GM19452 (cell line): ENCODE data around the gene NCKAP5.
"Not testable (repeated sequence)": the region's sequence is repeated elsewhere in the genome, so short reads cannot be mapped to it uniquely, and the experiment has no call there.

ENCODE experiments used
- ATAC-seq: cut with Tn5 transposase; IDR thresholded peaks from one replicate; pipeline ENCODE4 v1.9.1; 2021; ENCODE audit not compliant: unreplicated experiment

Gene NCKAP5

DNA sequence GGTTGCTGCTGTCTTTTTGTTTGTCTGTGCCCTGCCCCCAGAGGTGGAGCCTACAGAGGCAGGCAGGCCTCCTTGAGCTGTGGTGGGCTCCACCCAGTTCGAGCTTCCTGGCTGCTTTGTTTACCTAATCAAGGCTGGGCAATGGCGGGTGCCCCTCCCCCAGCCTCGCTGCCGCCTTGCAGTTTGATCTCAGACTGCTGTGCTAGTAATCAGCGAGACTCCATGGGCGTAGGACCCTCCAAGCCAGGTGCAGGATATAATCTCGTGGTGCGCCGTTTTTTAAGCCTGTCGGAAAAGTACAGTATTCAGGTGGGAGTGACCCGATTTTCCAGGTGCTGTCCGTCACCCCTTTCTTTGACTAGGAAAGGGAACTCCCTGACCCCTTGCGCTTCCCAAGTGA is 97.8 kb downstream of the NCKAP5 start:
- not testable (repeated sequence) for ATAC-seq

DNA sequence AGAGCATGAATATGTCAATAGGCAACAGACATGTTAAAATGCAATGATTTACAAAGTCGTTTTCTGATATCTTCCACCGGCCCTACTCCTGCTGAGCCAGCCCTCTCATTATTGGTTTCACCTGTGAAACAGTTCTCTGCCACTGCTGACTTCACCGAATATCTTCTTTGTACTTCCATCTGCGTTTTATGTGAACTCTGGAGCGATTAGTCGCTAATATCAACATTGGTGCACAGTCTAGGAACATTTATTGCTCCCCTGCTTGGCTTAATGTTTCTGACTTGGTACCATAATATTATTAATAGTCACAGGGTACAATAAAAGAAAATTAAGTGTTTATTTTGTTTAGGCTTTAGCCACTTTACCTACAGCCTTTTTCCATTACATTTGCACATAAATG is 105.5 kb downstream of the NCKAP5 start:
- ATAC-seq = no peak

- no peak for ATAC-seq
Observed at GRCh38 chr2:133461484-133461883, 106.8 kb downstream of the NCKAP5 start.

GRCh38 chr2:133459590-133459989 is 108.7 kb downstream of the NCKAP5 start:
- no peak for ATAC-seq

DNA sequence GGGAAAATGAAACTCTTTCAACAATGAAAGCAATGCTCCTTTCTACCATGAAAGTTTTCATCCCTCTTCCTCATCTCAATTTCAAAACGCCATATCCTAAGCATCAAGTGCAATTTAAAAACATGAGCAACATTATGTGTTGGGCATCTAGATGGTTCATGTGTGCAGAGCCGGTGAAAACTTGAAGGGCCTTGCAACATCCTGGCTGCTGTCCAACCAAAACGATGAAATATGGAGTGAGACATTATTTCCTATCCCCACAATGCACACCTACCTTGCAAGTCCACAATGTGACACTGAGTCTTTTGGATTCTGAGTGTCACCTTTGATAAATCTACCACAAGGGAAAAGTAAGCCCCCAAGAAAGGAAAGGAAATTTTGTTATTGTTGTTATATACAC is 110.0 kb downstream of the NCKAP5 start:
- ATAC-seq = no peak

DNA sequence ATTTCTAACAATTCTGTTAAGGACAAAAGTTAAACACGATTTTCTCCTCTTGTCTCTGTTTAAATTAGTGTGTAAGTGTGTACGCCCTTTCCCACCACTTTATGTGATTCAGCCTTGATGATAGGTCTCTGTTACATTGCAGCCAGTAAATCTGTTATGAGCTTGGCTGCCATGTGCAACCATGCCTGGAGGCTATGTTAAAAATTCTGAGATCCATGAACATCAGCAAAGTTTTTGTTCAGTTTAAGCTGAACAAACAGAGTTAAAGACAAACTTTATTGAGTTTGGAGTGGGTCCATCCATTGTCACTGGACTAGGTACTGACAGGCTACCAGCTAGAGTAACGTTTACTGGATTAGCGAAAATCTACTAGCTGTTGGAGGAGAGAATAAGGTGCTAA is 110.4 kb downstream of the NCKAP5 start:
- ATAC-seq = no peak

GRCh38 chr2:133456971-133457370 is 111.3 kb downstream of the NCKAP5 start:
- ATAC-seq = no peak

- no peak for ATAC-seq
Observed at GRCh38 chr2:133456156-133456555, 112.1 kb downstream of the NCKAP5 start.

- no peak for ATAC-seq
Observed at GRCh38 chr2:133453032-133453431, 115.2 kb downstream of the NCKAP5 start.

DNA sequence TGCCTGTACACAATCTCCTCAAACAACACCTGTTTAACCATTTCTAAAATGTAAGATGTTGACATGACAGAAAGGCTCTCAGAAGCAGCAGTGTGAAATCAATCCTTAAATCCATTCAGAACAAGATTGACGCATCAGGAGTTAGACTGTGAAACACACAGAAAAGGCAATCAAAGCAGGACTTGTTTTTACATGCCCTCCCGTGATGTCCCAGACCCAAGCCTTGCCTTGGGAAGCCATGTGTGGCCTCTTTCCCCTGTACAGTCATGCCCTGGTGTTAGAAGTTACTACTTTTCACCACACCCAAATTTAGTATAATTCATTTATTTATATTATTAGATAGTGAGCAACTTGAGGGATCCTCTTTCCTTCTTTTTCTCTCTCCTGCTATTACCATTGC is 115.7 kb downstream of the NCKAP5 start:
- ATAC-seq = no peak

DNA sequence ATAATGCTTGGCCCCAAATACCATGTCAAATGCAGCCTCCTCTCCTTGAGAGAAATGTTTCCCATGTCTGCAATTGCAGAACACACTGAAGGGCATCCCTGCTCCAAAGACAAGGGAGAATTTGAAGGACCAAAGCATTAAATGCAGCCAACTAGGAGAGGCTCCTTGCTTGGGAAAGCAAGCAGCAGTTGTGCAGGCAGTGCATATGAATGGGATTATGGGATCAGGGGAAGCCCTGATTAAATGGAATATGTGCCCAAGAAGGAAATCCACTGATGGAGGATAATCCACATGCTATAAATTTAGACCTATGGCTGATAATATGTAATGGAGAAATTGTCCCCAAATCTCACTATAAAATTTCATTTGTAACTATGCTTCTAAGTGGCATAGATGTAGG is 116.1 kb downstream of the NCKAP5 start:
- no peak for ATAC-seq

GRCh38 chr2:133448195-133448594 is 120.1 kb downstream of the NCKAP5 start:
- ATAC-seq = no peak

GRCh38 chr2:133447303-133447702 is 121.0 kb downstream of the NCKAP5 start:
- no peak for ATAC-seq

DNA sequence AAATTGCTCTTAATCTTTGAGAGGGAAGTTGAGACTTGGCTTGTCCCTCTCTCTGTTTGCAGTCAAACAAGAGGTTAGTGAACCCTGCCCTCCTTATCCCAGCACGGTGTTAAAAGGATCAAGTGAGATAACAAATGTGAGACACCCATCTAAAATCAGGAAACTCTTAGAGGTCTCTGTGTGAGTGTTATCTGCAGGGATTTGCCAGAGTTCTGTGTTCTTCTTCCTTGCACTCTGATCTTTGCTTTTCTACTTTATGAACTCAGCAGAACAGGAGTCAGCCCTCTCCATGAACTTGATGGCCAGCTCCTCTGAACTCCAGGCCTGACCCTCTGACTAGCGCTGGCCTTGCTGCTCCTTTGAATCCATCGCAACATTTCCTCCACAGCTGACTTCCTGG is 123.8 kb downstream of the NCKAP5 start:
- ATAC-seq = no peak

GRCh38 chr2:133442393-133442792 is 125.9 kb downstream of the NCKAP5 start:
- no peak for ATAC-seq

GRCh38 chr2:133439565-133439920 is 128.7 kb downstream of the NCKAP5 start:
- no peak for ATAC-seq

DNA sequence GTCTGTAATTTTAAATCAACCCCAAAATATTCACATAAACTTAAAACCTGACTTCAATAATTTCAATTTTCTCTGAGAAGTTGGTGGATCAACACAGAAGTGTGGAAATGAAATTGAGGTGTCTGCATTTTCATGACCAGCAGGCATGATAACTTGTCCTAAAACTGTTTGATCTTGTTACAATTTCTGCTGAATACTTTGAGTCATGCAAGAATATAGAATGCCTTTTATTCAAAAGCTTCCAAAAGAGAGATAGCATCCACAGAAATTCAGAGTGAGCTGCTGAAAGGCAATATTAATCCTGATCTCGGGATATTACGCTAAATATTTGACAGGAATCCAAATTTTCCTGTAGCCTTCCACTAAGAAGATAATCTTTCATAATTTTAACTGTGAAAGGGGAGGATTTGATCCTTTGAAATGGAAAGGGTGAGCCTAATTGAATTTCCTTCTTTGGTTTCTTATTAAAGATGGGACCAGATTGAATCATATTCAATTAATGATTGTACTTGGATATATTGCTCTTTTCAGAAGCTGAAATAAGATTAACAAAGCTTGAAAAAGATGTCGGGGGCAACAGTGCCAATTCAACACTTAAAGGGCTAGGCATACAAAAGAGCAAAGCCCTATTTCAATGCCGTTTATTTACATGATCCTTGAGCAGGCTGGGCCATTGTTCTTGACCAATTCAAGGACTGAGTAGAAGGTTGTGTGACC is 129.3 kb downstream of the NCKAP5 start:
- ATAC-seq = no peak

DNA sequence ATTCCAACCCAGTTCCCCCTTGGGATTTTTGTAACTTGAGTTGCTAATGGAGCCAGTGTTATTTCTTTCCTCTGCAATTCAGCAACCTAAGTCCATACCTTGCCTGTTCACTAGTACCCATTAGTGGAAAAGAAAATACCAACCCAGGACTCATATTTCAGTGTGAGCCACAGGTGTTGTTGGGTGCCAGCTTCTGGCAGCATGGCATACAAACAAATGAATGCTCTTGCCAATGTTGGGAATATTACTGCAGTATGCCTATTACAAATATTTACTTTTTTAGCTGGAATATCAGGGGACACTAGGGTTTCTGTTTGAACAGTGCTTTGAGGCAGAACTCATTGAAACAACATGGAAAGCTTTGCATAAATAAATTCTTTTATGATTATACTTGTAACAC is 130.2 kb downstream of the NCKAP5 start:
- ATAC-seq = no peak

GRCh38 chr2:133437492-133437891 is 130.8 kb downstream of the NCKAP5 start:
- ATAC-seq = no peak

- ATAC-seq = no peak
Observed at GRCh38 chr2:133434959-133435668, 133.1 kb downstream of the NCKAP5 start.

DNA sequence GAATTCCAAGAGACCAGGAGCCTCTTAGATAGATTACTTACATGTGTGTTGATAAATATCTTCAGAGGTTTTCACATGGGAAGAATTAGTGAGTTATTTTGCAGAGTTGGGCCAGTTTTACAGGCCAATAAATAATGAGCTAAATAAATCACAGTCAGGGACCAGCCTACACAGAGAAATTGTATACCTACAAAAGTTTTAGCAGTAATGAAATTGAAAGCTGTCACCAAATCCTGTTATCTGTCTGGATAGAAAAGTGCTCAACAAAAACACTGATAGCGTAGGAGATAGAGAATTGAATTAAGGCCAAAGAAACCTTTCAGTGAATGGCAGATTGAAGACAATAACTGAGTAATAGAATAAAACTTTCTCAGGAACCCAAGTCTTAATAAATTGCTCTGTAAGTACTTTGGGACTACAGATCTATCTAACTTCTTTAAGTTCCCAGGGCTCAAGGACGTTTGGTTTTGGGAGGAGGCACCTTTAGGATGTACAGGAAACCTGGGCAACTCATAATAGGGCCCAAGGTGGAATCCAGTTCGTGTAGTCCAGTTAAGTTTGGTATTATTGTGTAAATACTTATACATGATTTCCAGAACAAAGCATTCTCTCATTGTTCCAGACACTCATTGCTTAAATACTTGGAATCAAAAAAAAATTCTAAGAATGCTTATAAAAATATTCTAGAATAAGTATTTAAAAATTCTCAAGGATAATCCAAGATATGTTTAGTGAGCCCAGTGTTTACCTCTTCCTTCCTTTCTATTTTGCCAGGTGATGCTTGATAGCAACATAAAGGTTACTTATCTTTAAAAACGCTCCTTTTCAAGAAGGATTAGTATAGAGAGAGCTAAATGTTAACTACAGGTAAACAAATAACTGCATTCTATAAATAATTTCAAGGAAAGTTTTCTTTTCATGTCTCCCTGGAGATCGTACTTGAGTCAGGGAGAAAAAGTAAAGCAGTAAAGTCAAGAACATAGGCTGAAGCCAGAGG is 134.5 kb downstream of the NCKAP5 start:
- no peak for ATAC-seq

DNA sequence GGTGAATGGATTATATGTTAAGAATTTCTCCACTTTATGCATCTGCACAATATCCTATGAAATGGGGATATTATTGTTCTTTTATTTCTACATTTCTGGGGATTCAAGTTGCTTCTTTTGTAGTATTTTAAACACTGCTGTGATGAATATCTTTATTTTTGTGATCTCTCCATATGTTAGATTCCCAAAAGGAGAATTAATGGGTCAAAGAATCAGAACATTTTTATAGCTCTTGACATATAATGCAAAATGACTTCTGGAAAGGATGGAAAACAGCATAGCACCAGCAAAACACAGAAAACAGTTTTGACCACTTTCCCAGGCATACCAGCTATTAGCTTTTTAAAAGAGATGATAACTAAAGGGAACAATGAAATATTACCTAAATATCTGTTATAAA is 135.5 kb downstream of the NCKAP5 start:
- ATAC-seq = no peak
